H1 (cell line): Measurements from ENCODE around the gene ABCG8. TPM values are rescaled to one million over a fixed set of nuclear protein-coding genes. Genes with fewer than 3 reads are reported as not detected.
A peak's percentile ranks its signal among the peaks of the same experiment; 100 is the strongest.

Experiments
- CTCF ChIA-PET: fragments of 300-600 bp; sonication (Branson Sonifier 250); formaldehyde crosslinking; loops from one replicate; lab custom pipeline; 2021; ENCODE audit not compliant: partially characterized antibody; lab: Charles Lee
- POLR2A ChIA-PET: fragments of 300-600 bp; sonication (Branson Sonifier 250); formaldehyde crosslinking; loops from one replicate; lab custom pipeline; 2021; ENCODE audit warnings: inconsistent platforms; ENCODE audit not compliant: partially characterized antibody; lab: Charles Lee
- DNase-seq, 2 experiments: peaks; one replicate each; pipeline versions ENCODE4 v3.0.0 to v3.0.0-alpha.2; 2010 to 2022; ENCODE audit warnings: low spot score in 2 of 2, low read depth in 1 of 2, mixed read lengths in 1 of 2
- FAIRE-seq: peaks from 2 replicates; lab custom pipeline; 2011; peaks lifted over from hg19 to GRCh38; lab: Jason Lieb, UNC
- H2AFZ ChIP-seq: 2 replicates; pipeline ENCODE4 v1.8.1; 2012; ENCODE audit warnings: low read length, inconsistent platforms
- H2AK5ac ChIP-seq: 2 replicates; pipeline ENCODE4 v1.6.1; 2013; ENCODE audit warnings: low read depth, low read length
- H2BK120ac ChIP-seq: replicated peaks from 2 replicates; pipeline ENCODE3; 2013; ENCODE audit warnings: low read depth, low read length, inconsistent platforms
- H2BK12ac ChIP-seq: 2 replicates; pipeline ENCODE4 v1.6.1; 2013; ENCODE audit warnings: low read depth, low read length
- H2BK15ac ChIP-seq: 2 replicates; pipeline ENCODE4 v1.6.1; 2013; ENCODE audit warnings: low read length
- H2BK20ac ChIP-seq: 2 replicates; pipeline ENCODE4 v1.6.1; 2013; ENCODE audit warnings: low read length
- H2BK5ac ChIP-seq: 2 replicates; pipeline ENCODE4 v1.6.1; 2013; ENCODE audit warnings: low read depth, low read length
- H3K14ac ChIP-seq: 2 replicates; pipeline ENCODE4 v1.6.1; 2013; ENCODE audit warnings: inconsistent platforms; ENCODE audit not compliant: insufficient read length
- H3K18ac ChIP-seq: 2 replicates; pipeline ENCODE4 v1.6.1; 2013; ENCODE audit warnings: low read length; ENCODE audit errors: extremely low read depth
- H3K23ac ChIP-seq: 2 replicates; pipeline ENCODE4 v1.6.1; 2013; ENCODE audit warnings: inconsistent platforms; ENCODE audit not compliant: insufficient read length
- H3K23me2 ChIP-seq: 2 replicates; pipeline ENCODE4 v1.6.1; 2013; ENCODE audit warnings: low read depth, low read length
- H3K27ac ChIP-seq: 2 replicates; pipeline ENCODE4 v1.6.1; 2011; ENCODE audit warnings: low read depth, low read length, inconsistent platforms
- H3K27me3 ChIP-seq, 4 experiments: replicated peaks in 1 of 4; 1 replicate in 1 of 4; 2 replicates in 3 of 4; pipeline versions ENCODE4 v1.6.1 to v1.8.1; 2011 to 2013; ENCODE audit warnings: low read length in 3 of 4, mild to moderate bottlenecking in 3 of 4, inconsistent platforms in 2 of 4, mixed read lengths in 2 of 4, moderate library complexity in 1 of 4; ENCODE audit not compliant: control insufficient read depth in 3 of 4, insufficient read depth in 3 of 4; ENCODE audit errors: extremely low read depth in 1 of 4
- H3K36me3 ChIP-seq, 4 experiments: 2 replicates each; pipeline versions ENCODE4 v1.6.1 to v1.8.1; 2011 to 2013; ENCODE audit warnings: mild to moderate bottlenecking in 4 of 4, low read length in 3 of 4, moderate library complexity in 2 of 4, control low read depth in 1 of 4, inconsistent platforms in 1 of 4; ENCODE audit not compliant: insufficient read depth in 4 of 4, control insufficient read depth in 2 of 4
- H3K4ac ChIP-seq: replicated peaks from 2 replicates; pipeline ENCODE3; 2013; ENCODE audit warnings: low read length, low read depth, mixed read lengths, inconsistent platforms; ENCODE audit not compliant: insufficient read length
- H3K4me1 ChIP-seq, 4 experiments: replicated peaks in 1 of 4; 1 replicate in 1 of 4; 2 replicates in 3 of 4; pipeline versions ENCODE4 v1.6.1 to v1.8.1; 2011 to 2013; ENCODE audit warnings: low read length in 3 of 4, inconsistent platforms in 2 of 4, mixed read lengths in 1 of 4; ENCODE audit not compliant: insufficient read depth in 4 of 4, control insufficient read depth in 3 of 4
- H3K4me2 ChIP-seq, 2 experiments: 2 replicates each; pipeline versions ENCODE4 v1.6.1 to v1.8.1; 2011 to 2013; ENCODE audit warnings: low read depth in 2 of 2, low read length in 2 of 2, control low read depth in 1 of 2, inconsistent platforms in 1 of 2, mild to moderate bottlenecking in 1 of 2; ENCODE audit not compliant: insufficient read depth in 1 of 2
- H3K4me3 ChIP-seq, 4 experiments: fragments of 200-600, 300-600 bp in 1 of 4; sonication (generic), shearing (Covaris generic), sonication (Bioruptor Twin) in 1 of 4; 2 replicates each; pipeline versions ENCODE4 v1.5.1 to v1.8.1; 2011 to 2016; ENCODE audit warnings: low read length in 4 of 4, low read depth in 3 of 4, control low read depth in 2 of 4, inconsistent platforms in 2 of 4, mild to moderate bottlenecking in 2 of 4, mixed read lengths in 1 of 4, moderate library complexity in 1 of 4; ENCODE audit not compliant: insufficient read depth in 2 of 4; ENCODE audit errors: extremely low read depth in 1 of 4
- H3K56ac ChIP-seq: replicated peaks from 2 replicates; pipeline ENCODE3; 2013; ENCODE audit warnings: low read depth, mild to moderate bottlenecking, mixed read lengths, low read length, inconsistent platforms; ENCODE audit not compliant: insufficient read length
- H3K79me1 ChIP-seq: 2 replicates; pipeline ENCODE4 v1.6.1; 2013; ENCODE audit warnings: low read depth, low read length, control low read depth
- H3K79me2 ChIP-seq, 2 experiments: 2 replicates each; pipeline versions ENCODE4 v1.6.1 to v1.8.1; 2012 to 2013; ENCODE audit warnings: low read length in 2 of 2, mild to moderate bottlenecking in 2 of 2, inconsistent platforms in 1 of 2; ENCODE audit not compliant: insufficient read depth in 2 of 2, control insufficient read depth in 1 of 2
- H3K9ac ChIP-seq, 4 experiments: replicated peaks in 1 of 4; 1 replicate in 1 of 4; 2 replicates in 3 of 4; pipeline versions ENCODE4 v1.6.1 to v1.8.1; 2011 to 2013; ENCODE audit warnings: low read depth in 3 of 4, low read length in 3 of 4, control low read depth in 2 of 4, mild to moderate bottlenecking in 2 of 4, moderate library complexity in 2 of 4, inconsistent platforms in 1 of 4; ENCODE audit errors: extremely low read depth in 1 of 4
- H3K9me3 ChIP-seq, 2 experiments: 2 replicates each; pipeline versions ENCODE4 v1.6.1 to v1.8.1; 2012 to 2013; ENCODE audit warnings: mild to moderate bottlenecking in 2 of 2, moderate library complexity in 2 of 2, control low read depth in 1 of 2, inconsistent platforms in 1 of 2, low read depth in 1 of 2, low read length in 1 of 2, mixed read lengths in 1 of 2; ENCODE audit not compliant: insufficient read depth in 2 of 2
- H4K20me1 ChIP-seq, 2 experiments: replicated peaks in 1 of 2; 2 replicates each; pipeline versions ENCODE3 to v1.8.1; 2011 to 2013; ENCODE audit warnings: inconsistent platforms in 2 of 2, low read length in 2 of 2, mild to moderate bottlenecking in 1 of 2; ENCODE audit not compliant: insufficient read depth in 2 of 2, control insufficient read depth in 1 of 2
- H4K5ac ChIP-seq: 2 replicates; pipeline ENCODE4 v1.6.1; 2013; ENCODE audit warnings: low read length, low read depth, mixed read lengths, inconsistent platforms; ENCODE audit not compliant: insufficient read length
- H4K8ac ChIP-seq: 2 replicates; pipeline ENCODE4 v1.8.0; 2013; ENCODE audit warnings: mild to moderate bottlenecking, moderate library complexity, low read length, inconsistent platforms; ENCODE audit not compliant: insufficient read depth; ENCODE audit errors: extremely low read depth
- H4K91ac ChIP-seq: replicated peaks from 2 replicates; pipeline ENCODE3; 2013; ENCODE audit warnings: low read length, mixed read lengths, inconsistent platforms; ENCODE audit not compliant: insufficient read length
- BACH1 ChIP-seq: IDR thresholded peaks from 2 replicates; pipeline ENCODE4 v1.6.1; 2012; ENCODE audit warnings: low read length, improper control_type of control experiment
- CEBPB ChIP-seq: IDR thresholded peaks from 2 replicates; pipeline ENCODE4 v1.6.1; 2012; ENCODE audit warnings: low read depth, low read length
- CTCF ChIP-seq, 3 experiments: IDR thresholded peaks; 1 replicate in 2 of 3; 2 replicates in 1 of 3; pipeline versions ENCODE4 v1.5.1 to v1.6.1; 2011; ENCODE audit warnings: low read length in 3 of 3, mild to moderate bottlenecking in 3 of 3, inconsistent platforms in 2 of 3, low read depth in 1 of 3, moderate library complexity in 1 of 3; ENCODE audit not compliant: insufficient read depth in 1 of 3; ENCODE audit errors: control extremely low read depth in 1 of 3
- GTF2F1 ChIP-seq: IDR thresholded peaks from 2 replicates; pipeline ENCODE4 v1.6.1; 2012; ENCODE audit warnings: low read depth, low read length, improper control_type of control experiment, borderline replicate concordance
- HDAC6 ChIP-seq: IDR thresholded peaks from one replicate; pipeline ENCODE4 v1.7.1; 2012; ENCODE audit warnings: low read depth, mild to moderate bottlenecking, inconsistent platforms, low read length, moderate library complexity
- KDM5A ChIP-seq: fragments of 200-600 bp; IDR thresholded peaks from 2 replicates; pipeline ENCODE4 v1.7.1; 2012; ENCODE audit warnings: mild to moderate bottlenecking, low read length, inconsistent platforms, mixed read lengths
- RNF2 ChIP-seq: fragments of 200-900, 300-1000 bp; sonication (generic); IDR thresholded peaks from 2 replicates; pipeline ENCODE4 v1.7.1; 2016; ENCODE audit warnings: borderline replicate concordance, low read depth, mild to moderate bottlenecking, antibody characterized with exemption, low read length; ENCODE audit not compliant: poor library complexity, severe bottlenecking; ENCODE audit errors: missing control alignments
- WGBS, 2 experiments: shearing (Covaris generic) in 1 of 2; methylation state at CpG; one replicate each; pipeline versions ENCODE4 v1.1.6 to v1.1.7; 2013 to 2015; ENCODE audit warnings: low lambda C conversion rate in 2 of 2, mixed read lengths in 2 of 2, inconsistent platforms in 1 of 2, low coverage in 1 of 2, missing lambda C conversion rate in 1 of 2; ENCODE audit not compliant: insufficient replicate concordance in 2 of 2, insufficient coverage in 1 of 2, insufficient read length in 1 of 2; ENCODE audit errors: extremely low coverage in 1 of 2, missing lambda C conversion rate in 1 of 2; 5-methylcytosine and 5-hydroxymethylcytosine counted together
- polyA plus RNA-seq, 7 experiments: library from polyadenylated mRNA; depleted of rRNA in 3 of 7; stranded (reverse) in 5 of 7; unstranded in 2 of 7; fragments of >200 nt in 5 of 7; fragments of 200-250 nt in 2 of 7; gene quantifications; 1 replicate in 5 of 7; 2 replicates in 1 of 7; 4 replicates in 1 of 7; pipeline versions ENCODE4 v1.2.1 to v1.2.3, GENCODE V29; 2011 to 2013; ENCODE audit warnings: missing spikeins in 2 of 7, mixed read lengths in 2 of 7
- total RNA-seq: library from RNA; stranded (reverse); fragmentation: NEBNext Ultra II Directional; extraction: Animal tissue kit (Norgen Biotek cat#: 25700); gene quantifications from 2 replicates; pipeline ENCODE4 v1.2.1, GENCODE V29; 2021

ABCG8 gene
- total and polyA plus RNA-seq, 2 of the 8 experiments (the other 6 are each of a cell fraction or from before 2014, with no cell fraction given) = not detected

GRCh38 chr2:43837033-43837432, 1.7 kb upstream of the ABCG8 start:
- DNase-seq (peak in 1 of 2 experiments; percentile 3), FAIRE-seq (no peak)
- Histone ChIP-seq H4K91ac (no peak overlapping the region), H3K36me3 (no peaks in the 10 kb centered on the region), H2BK20ac (no peak overlapping the region), H2BK5ac (no peak overlapping the region), H4K8ac (no peak overlapping the region), H3K14ac (no peak overlapping the region), H3K9me3 (no peaks in the 10 kb centered on the region), H2AFZ (no peak overlapping the region), H4K5ac (no peak overlapping the region), H2BK120ac (no peak overlapping the region), H2BK12ac (no peak overlapping the region), H2AK5ac (no peak overlapping the region), H4K20me1 (no peaks in the 10 kb centered on the region), H3K4ac (no peak overlapping the region), H2BK15ac (no peak overlapping the region), H3K79me1 (no peaks in the 10 kb centered on the region), H3K4me1 (peaks cover 0 to 6% (median 2%) of the 10 kb centered on the region in 4 experiments; a peak in 3 of 7 replicates), H3K4me3 (no peak overlapping the region), H3K27me3 (no peaks in the 10 kb centered on the region), H3K18ac (no peak overlapping the region), H3K4me2 (no peak overlapping the region), H3K27ac (no peak overlapping the region), H3K23me2 (no peaks in the 10 kb centered on the region), H3K79me2 (no peaks in the 10 kb centered on the region), H3K9ac (no peak overlapping the region), H3K56ac (no peak overlapping the region), H3K23ac (no peak overlapping the region)
- POLR2A ChIA-PET = interaction anchor here (0.7 kb wide), 1 partner anchor 231 kb away, joined by 3 read pairs; no protein-coding TSS in a partner anchor
- 98% methylated on average over 4 of the region's 4 CpGs; no CpG with 5 or more reads in 1 of the 2 experiments for WGBS, 2 experiments
- TF ChIP-seq GTF2F1 = no peak
- TF ChIP-seq KDM5A = no peak
- TF ChIP-seq RNF2 = no peak
- no peak for TF ChIP-seq HDAC6
- no peak for TF ChIP-seq CTCF (IDR thresholded peaks at IDR 0.05; ENCODE audit: control extremely low read depth in 1 of 3, insufficient read depth in 1 of 3, low read depth in 1 of 3, low read length in 3 of 3)
- no peak for TF ChIP-seq CEBPB
- TF ChIP-seq BACH1 = no peak
- CTCF ChIA-PET = no interaction called here
